ENCODE results near the gene FANCM. TPM values are rescaled to one million over a fixed set of nuclear protein-coding genes. Genes with fewer than 3 reads are reported as not detected.

The FANCM gene
- total RNA-seq, 1 experiment from 2014 or later = 11.9 TPM

DNA sequence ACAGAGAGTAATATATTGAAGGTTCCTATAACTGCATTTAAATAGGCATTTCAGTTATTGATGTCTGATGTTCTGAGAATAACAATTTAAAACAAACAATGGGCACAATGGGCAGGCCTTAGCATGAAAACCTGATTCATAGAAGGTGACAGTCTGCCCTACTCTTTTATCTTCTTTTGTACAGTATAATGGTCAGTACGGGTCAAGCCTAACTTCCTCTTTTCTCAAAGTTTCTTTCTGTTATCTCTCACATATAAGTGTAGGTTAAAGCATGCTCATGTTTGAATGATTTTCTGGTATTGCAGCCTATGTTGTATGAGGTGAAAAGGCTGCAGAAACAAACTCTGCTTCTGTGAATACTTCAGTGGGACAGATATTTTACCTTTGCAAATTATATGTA is 15.6 kb upstream of the FANCM start:
- H3K4me2 ChIP-seq (ENCODE audit: insufficient read depth, insufficient read length, low read length) = no peak overlapping the region
- WGBS (ENCODE audit: extremely low coverage, insufficient read length, low lambda C conversion rate) = no CpG with 5 or more reads among the region's 1 CpG
- H3K27ac ChIP-seq (ENCODE audit: insufficient read length, low read depth, low read length) = no peak overlapping the region

More for the DNA sequence above, 15.6 kb upstream of the FANCM start:
- no peak overlapping the region for H3T11ph ChIP-seq (ENCODE audit: low read length)
- H2BK12ac ChIP-seq (ENCODE audit: insufficient read length, low read depth, low read length) = no peak overlapping the region
- H4K5ac ChIP-seq (ENCODE audit: insufficient read length, low read depth, low read length) = no peak overlapping the region
- no peaks in the 10 kb centered on the region for H3K23me2 ChIP-seq (ENCODE audit: insufficient read length, low read depth, low read length, poor library complexity, severe bottlenecking)
- no peak overlapping the region for H3K9ac ChIP-seq (ENCODE audit: extremely low read depth, insufficient read length, low read length)
- H2AFZ ChIP-seq (ENCODE audit: low read length) = no peak overlapping the region
- H2BK5ac ChIP-seq (ENCODE audit: insufficient read length, low read length) = no peak overlapping the region
- H3K9me3 Mint-ChIP-seq = no peaks in the 10 kb centered on the region
- H3K79me2 ChIP-seq (ENCODE audit: insufficient read depth, low read length) = no peaks in the 10 kb centered on the region
- H3K27ac Mint-ChIP-seq = no peak overlapping the region
- no peak for TF ChIP-seq CTCF (conservative IDR thresholded peaks at IDR 0.05)
- H2BK20ac ChIP-seq (ENCODE audit: low read depth, low read length, poor library complexity, severe bottlenecking) = no peak overlapping the region
- H3K4me3 Mint-ChIP-seq = no peak overlapping the region
- H3K18ac ChIP-seq (ENCODE audit: insufficient read length, low read depth, low read length) = no peak overlapping the region
- no peak overlapping the region for H3K4ac ChIP-seq (ENCODE audit: low read depth, low read length)
- no peaks in the 10 kb centered on the region for H3K4me1 ChIP-seq (ENCODE audit: insufficient read depth, low read length)
- H3K9me3 ChIP-seq (ENCODE audit: control insufficient read depth, low read depth, low read length) = no peaks in the 10 kb centered on the region
- H3K27me3 Mint-ChIP-seq (ENCODE audit: low read depth) = no peaks in the 10 kb centered on the region
- H3K56ac ChIP-seq (ENCODE audit: insufficient read length, low read depth, low read length) = no peak overlapping the region
- no peak overlapping the region for H4K91ac ChIP-seq (ENCODE audit: insufficient read length, low read depth, low read length)
- peaks cover 38 to 87% (median 80%) of the 10 kb centered on the region in 3 experiments for H3K36me3 Mint-ChIP-seq (ENCODE audit: insufficient read depth in 1 of 3, low read depth in 3 of 3)
- no peak overlapping the region for H2BK120ac ChIP-seq (ENCODE audit: low read depth, low read length, poor library complexity, severe bottlenecking)
- no peaks in the 10 kb centered on the region for H4K20me1 ChIP-seq (ENCODE audit: control insufficient read depth, insufficient read depth, insufficient read length)
- no peak for DNase-seq
- H4K8ac ChIP-seq (replicated peaks; ENCODE audit: insufficient read length, low read depth, low read length) = no peak overlapping the region
- H2AK5ac ChIP-seq (ENCODE audit: insufficient read length, low read length) = no peak overlapping the region
- H3K4me1 Mint-ChIP-seq = no peaks in the 10 kb centered on the region
- H3K14ac ChIP-seq (ENCODE audit: insufficient read depth, low read length) = no peak overlapping the region
- no peaks in the 10 kb centered on the region for H3K79me1 ChIP-seq (ENCODE audit: insufficient read depth, low read depth, low read length, poor library complexity, severe bottlenecking)
- no peaks in the 10 kb centered on the region for H3K27me3 ChIP-seq (ENCODE audit: insufficient read depth, low read length)
- H2BK15ac ChIP-seq (ENCODE audit: low read depth, low read length) = no peak overlapping the region
- no peak overlapping the region for H3K23ac ChIP-seq (ENCODE audit: insufficient read length, low read depth, low read length)

All from H9 (cell line).